Heart right ventricle (tissue), 16 donors: ENCODE measurements around the gene XRCC2. TPM values are rescaled to one million over a fixed set of nuclear protein-coding genes. Genes with fewer than 3 reads are reported as not detected.
"Not testable (repeated sequence)": the region's sequence is repeated elsewhere in the genome, so short reads cannot be mapped to it uniquely, and the experiment has no call there.

Source experiments
- ATAC-seq, 8 donors: fragments of 200-7000 bp; cut with Tn5 transposase; one replicate each; pipeline ENCODE4 v1.9.1; 2020; ENCODE audit warnings: mild to moderate bottlenecking in 8 of 8, moderate library complexity in 8 of 8, moderate number of reproducible peaks in 1 of 8
- DNase-seq, 2 donors: peaks; one replicate each; pipeline ENCODE4 v3.0.0-alpha.2; 2020
- H3K27ac ChIP-seq, 10 donors: fragments of 200-600 bp; sonication (generic) in 2 of 10; one replicate each; pipeline versions ENCODE4 v1.5.0 to v1.8.0; 2020 to 2022; ENCODE audit warnings: mild to moderate bottlenecking in 3 of 10
- H3K27me3 ChIP-seq, 7 donors: fragments of 200-600 bp; one replicate each; pipeline ENCODE4 v1.8.0; 2021 to 2022; ENCODE audit warnings: mild to moderate bottlenecking in 2 of 7
- H3K36me3 ChIP-seq, 9 donors: fragments of 200-600 bp; sonication (generic) in 1 of 9; one replicate each; pipeline versions ENCODE4 v1.5.0 to v1.8.0; 2020 to 2022; ENCODE audit warnings: mild to moderate bottlenecking in 2 of 9
- H3K4me1 ChIP-seq, 9 donors: fragments of 200-600 bp; sonication (generic) in 1 of 9; one replicate each; pipeline versions ENCODE4 v1.5.0 to v1.8.0; 2020 to 2022; ENCODE audit warnings: mild to moderate bottlenecking in 4 of 9
- H3K4me3 ChIP-seq, 10 donors: fragments of 200-600 bp; sonication (generic) in 2 of 10; one replicate each; pipeline versions ENCODE4 v1.5.0 to v1.8.0; 2020 to 2022; ENCODE audit warnings: mild to moderate bottlenecking in 7 of 10, moderate library complexity in 2 of 10
- H3K9me3 ChIP-seq, 11 donors: fragments of 200-600 bp in 10 of 11; sonication (generic) in 2 of 11; one replicate each; pipeline versions ENCODE4 v1.5.0 to v1.8.0; 2013 to 2022; ENCODE audit warnings: mild to moderate bottlenecking in 2 of 11, control low read depth in 1 of 11, moderate library complexity in 1 of 11
- CTCF ChIP-seq, 9 donors: fragments of 200-600 bp; sonication (generic) in 2 of 9; IDR thresholded peaks; one replicate each; pipeline versions ENCODE4 v1.5.0 to v1.8.0; 2021 to 2022; ENCODE audit warnings: antibody characterized with exemption in 9 of 9, mild to moderate bottlenecking in 5 of 9, moderate library complexity in 1 of 9
- WGBS, 2 donors: extraction: QIAGEN DNeasy Blood & Tissue Kit; methylation state at CpG; one replicate each; pipeline ENCODE4 v1.1.7; 2013; ENCODE audit warnings: inconsistent platforms in 1 of 2; 5-methylcytosine and 5-hydroxymethylcytosine counted together
- intact Hi-C, 10 donors: fragments of 100-400 bp; cut with DNase I; formaldehyde crosslinking; loops; one replicate each; pipeline versions ENCODE4 v1.11.1 to v1.14.2; 2022
- long read RNA-seq, 3 donors: library from polyadenylated mRNA; unstranded; transcript quantifications; one replicate each; pipeline ENCODE4 v2.0.0, GENCODE V29; 2020 to 2021
- polyA plus RNA-seq, 2 donors: library from polyadenylated mRNA; stranded (reverse); fragments of 200-250 nt; gene quantifications; one replicate each; pipeline ENCODE4 v1.2.3, GENCODE V29; 2013
- total RNA-seq, 10 donors: library from RNA; stranded (reverse); fragmentation: NEBNext Ultra II Directional in 3 of 10; extraction: Animal tissue kit (Norgen Biotek cat#: 25700) in 3 of 10; gene quantifications; one replicate each; pipeline versions ENCODE4 v1.2.1 to v1.2.4, GENCODE V29; 2021 to 2023
- donor health status: Arrhythmogenic right ventricular cardiomyopathy.
- donor health status: ischemic (EF 13 %, LVEDD 7.1; RV severe dilation, severe dysfunction).
- donor health status: healthy with polysubstance abuse.
- donor health status: DM: no; HTN: yes; CAD: no.
- donor health status: DM: no; HTN: no; CAD: no.
- donor health status: ischemic (EF 25% LVEDD 6.9; RV normal size, moderate dysfunction).
- donor health status: ischemic (EF 25% LVEDD 5.7; RV mildly dilated, moderate dysfunction).
- donor health status: healthy.
- donor health status: DM: yes; HTN: yes; CAD: no.
- donor health status: Ischemic cardiomyopathy.
- donor health status: ischemic (EF 35%, LVEDD 5.7; RV mildly dilated, moderate dysfunction).
- donor health status: nonischemic (EF 11% LVEDD 7.7; RV severe dilation, severe dysfunction).
- donor health status: DM: yes; HTN: yes; CAD: no.
- donor health status: PGD.
- donor health status: ischemic (EF 29% LVEDD 5.4; RV normal size, mild dysfunction).
- donor health status: nonischemic (EF 23%, LVEDD 6.1; RV moderate dilation, normal function).

XRCC2 gene
- total RNA-seq (under 1 TPM; 0.27 to 0.71 (median 0.50) TPM), polyA plus RNA-seq (under 1 TPM; 0.06 to 0.29 TPM)
- long read RNA-seq, donor 1: 0 reads
- long read RNA-seq, donor 2, partial matches to known transcripts: 0 of 1 reads
- long read RNA-seq, donor 2, other reads (novel, unspliced or antisense): 1 of 1 reads
- long read RNA-seq, donor 3, partial matches to known transcripts: 0 of 1 reads
- long read RNA-seq, donor 3, other reads (novel, unspliced or antisense): 0 of 1 reads

- ATAC-seq: peak; percentile 99 to 100 (median 100)
- H3K27ac ChIP-seq: peak within 1 kb of the TSS; percentile 61 to 91 (median 82)
- peak; percentile 91 to 94 for DNase-seq
- peak within 1 kb of the TSS; percentile 47 to 83 (median 68) for H3K4me3 ChIP-seq
- intact Hi-C loops: loop anchor here in 6 of 10 donors (2.0 to 10.0 kb wide), 3 partner anchors 76 to 211 kb away; no protein-coding TSS in a partner anchor
- peaks cover 3 to 15% (median 11%) of the 10 kb centered on the region in 9 donors for H3K4me1 ChIP-seq
- peaks cover 0 to 10% (median 0%) of the 10 kb centered on the region in 11 donors for H3K9me3 ChIP-seq
- TF ChIP-seq CTCF (IDR thresholded peaks at IDR 0.05): no peak
- H3K27me3 ChIP-seq: no peaks in the 10 kb centered on the region
- no peaks in the 10 kb centered on the region for H3K36me3 ChIP-seq
- WGBS, 2 donors: 3% methylated on average over 63 of the region's 63 CpGs
Observed at GRCh38 chr7:152675759-152676636, at the start of gene XRCC2. XRCC2 (minus strand) TSS chr7:152676141; CDS start chr7:152676079, 62 bp downstream.

- H3K36me3 ChIP-seq: no peaks in the 10 kb centered on the region
- DNase-seq (no peak), ATAC-seq (no peak)
- 68 to 77% methylated on average over 2 of the region's 2 CpGs for WGBS, 2 donors
- no peaks in the 10 kb centered on the region for H3K4me1 ChIP-seq
- H3K4me3 ChIP-seq: no peak overlapping the region
- H3K27me3 ChIP-seq: peaks cover 0 to 3% (median 0%) of the 10 kb centered on the region in 7 donors
- no peak for TF ChIP-seq CTCF (IDR thresholded peaks at IDR 0.05)
- no peaks in the 10 kb centered on the region for H3K9me3 ChIP-seq
- no peak overlapping the region for H3K27ac ChIP-seq
- intact Hi-C loops: no loop called here
Observed at GRCh38 chr7:152723364-152723763, 47.4 kb upstream of the XRCC2 start.

GRCh38 chr7:152712412-152713042 is 36.6 kb upstream of the XRCC2 start:
- H3K4me3 ChIP-seq, H3K4me1 ChIP-seq, H3K9me3 ChIP-seq, ATAC-seq, H3K36me3 ChIP-seq, DNase-seq, intact Hi-C loops, H3K27me3 ChIP-seq, H3K27ac ChIP-seq: not testable (repeated sequence)
- 90 to 100% methylated on average over 1 of the region's 1 CpG for WGBS, 2 donors

- Histone ChIP-seq H3K9me3 (no peaks in the 10 kb centered on the region), H3K4me1 (peaks cover 0 to 4% (median 0%) of the 10 kb centered on the region in 9 donors), H3K36me3 (no peaks in the 10 kb centered on the region), H3K4me3 (no peak overlapping the region), H3K27ac (no peak overlapping the region), H3K27me3 (no peaks in the 10 kb centered on the region)
- DNase-seq (no peak), ATAC-seq (no peak)
- TF ChIP-seq CTCF (IDR thresholded peaks at IDR 0.05): no peak
- WGBS, 2 donors: 87 to 89% methylated on average over 9 of the region's 9 CpGs
- intact Hi-C loops: no loop called here
Observed at GRCh38 chr7:152711444-152711944, 35.6 kb upstream of the XRCC2 start.
